ENCODE data around the gene IQCB1.
"Not testable (repeated sequence)": the region's sequence is repeated elsewhere in the genome, so short reads cannot be mapped to it uniquely, and the experiment has no call there.

Gene IQCB1

GRCh38 chr3:121818578-121818977, 16.3 kb downstream of the IQCB1 start:
- Histone ChIP-seq H3K27me3 (ENCODE audit: control insufficient read depth in 5 of 5, insufficient read depth in 4 of 5, low read length in 5 of 5) (no peaks in the 10 kb centered on the region), H3K9me3 (ENCODE audit: control insufficient read depth in 5 of 5, low read length in 5 of 5) (peaks cover 0 to 14% (median 7%) of the 10 kb centered on the region in 5 donors), H3K36me3 (ENCODE audit: control insufficient read depth in 5 of 5, insufficient read depth in 5 of 5, low read length in 5 of 5) (peaks cover 14 to 29% (median 27%) of the 10 kb centered on the region in 5 donors), H3K4me3 (ENCODE audit: low read depth in 1 of 5, low read length in 5 of 5) (no peak overlapping the region), H3K9ac (ENCODE audit: low read length in 5 of 5) (no peak overlapping the region), H3K27ac (ENCODE audit: low read depth, low read length) (no peak overlapping the region), H3K4me1 (ENCODE audit: control insufficient read depth in 5 of 5, insufficient read depth in 5 of 5, low read length in 5 of 5) (no peaks in the 10 kb centered on the region)

- Histone ChIP-seq H3K4me1 (ENCODE audit: control insufficient read depth in 5 of 5, insufficient read depth in 5 of 5, low read length in 5 of 5) (no peaks in the 10 kb centered on the region), H3K9me3 (ENCODE audit: control insufficient read depth in 5 of 5, low read length in 5 of 5) (peaks cover 0 to 7% (median 3%) of the 10 kb centered on the region in 5 donors), H3K9ac (ENCODE audit: low read length in 5 of 5) (no peak overlapping the region), H3K4me3 (ENCODE audit: low read depth in 1 of 5, low read length in 5 of 5) (no peak overlapping the region), H3K27ac (ENCODE audit: low read depth, low read length) (no peak overlapping the region), H3K36me3 (ENCODE audit: control insufficient read depth in 5 of 5, insufficient read depth in 5 of 5, low read length in 5 of 5) (peaks cover 14 to 23% (median 21%) of the 10 kb centered on the region in 5 donors), H3K27me3 (ENCODE audit: control insufficient read depth in 5 of 5, insufficient read depth in 4 of 5, low read length in 5 of 5) (no peaks in the 10 kb centered on the region)
These were observed 17.1 kb downstream of the IQCB1 start for GRCh38 chr3:121817753-121818152.

DNA sequence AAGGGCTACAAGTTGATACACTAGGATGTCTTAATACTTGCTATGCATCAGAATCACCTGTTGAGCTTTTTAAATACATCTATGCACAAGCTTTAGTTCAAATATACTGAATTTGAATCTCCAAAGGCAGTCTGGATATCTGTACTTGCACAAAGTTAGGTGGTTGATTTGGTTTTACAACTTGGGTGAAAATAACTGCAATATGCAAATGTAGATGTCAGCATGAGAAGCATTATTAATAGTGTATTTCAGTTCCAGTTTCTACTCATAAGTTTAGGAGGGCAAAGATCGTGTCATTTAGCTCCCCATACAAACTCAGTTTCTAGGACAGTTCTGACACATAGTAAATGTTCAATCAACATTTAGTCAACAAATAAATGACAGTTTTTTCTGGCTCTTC, 25.6 kb downstream of the IQCB1 start:
- H3K27me3 ChIP-seq (ENCODE audit: control insufficient read depth in 5 of 5, insufficient read depth in 4 of 5, low read length in 5 of 5), result no peaks in the 10 kb centered on the region
- H3K4me3 ChIP-seq (ENCODE audit: low read depth in 1 of 5, low read length in 5 of 5), result no peak overlapping the region
- H3K36me3 ChIP-seq (ENCODE audit: control insufficient read depth in 5 of 5, insufficient read depth in 5 of 5, low read length in 5 of 5), result peaks cover 26 to 42% (median 33%) of the 10 kb centered on the region in 5 donors
- no peak overlapping the region for H3K9ac ChIP-seq (ENCODE audit: low read length in 5 of 5)
- H3K4me1 ChIP-seq (ENCODE audit: control insufficient read depth in 5 of 5, insufficient read depth in 5 of 5, low read length in 5 of 5), result no peaks in the 10 kb centered on the region
- no peaks in the 10 kb centered on the region for H3K9me3 ChIP-seq (ENCODE audit: control insufficient read depth in 5 of 5, low read length in 5 of 5)
- H3K27ac ChIP-seq (ENCODE audit: low read depth, low read length), result no peak overlapping the region

- no peaks in the 10 kb centered on the region for H3K9me3 ChIP-seq (ENCODE audit: control insufficient read depth in 5 of 5, low read length in 5 of 5)
These were observed 31.0 kb downstream of the IQCB1 start for GRCh38 chr3:121803771-121804320.

GRCh38 chr3:121800906-121801305, 34.0 kb downstream of the IQCB1 start:
- no peak overlapping the region for H3K27ac ChIP-seq (ENCODE audit: low read depth, low read length)
- H3K27me3 ChIP-seq (ENCODE audit: control insufficient read depth in 5 of 5, insufficient read depth in 4 of 5, low read length in 5 of 5), result no peaks in the 10 kb centered on the region
- H3K9ac ChIP-seq (ENCODE audit: low read length in 5 of 5), result no peak overlapping the region
- peaks cover 6 to 23% (median 18%) of the 10 kb centered on the region in 5 donors for H3K36me3 ChIP-seq (ENCODE audit: control insufficient read depth in 5 of 5, insufficient read depth in 5 of 5, low read length in 5 of 5)
- no peaks in the 10 kb centered on the region for H3K9me3 ChIP-seq (ENCODE audit: control insufficient read depth in 5 of 5, low read length in 5 of 5)
- H3K4me3 ChIP-seq (ENCODE audit: low read depth in 1 of 5, low read length in 5 of 5), result no peak overlapping the region
- no peaks in the 10 kb centered on the region for H3K4me1 ChIP-seq (ENCODE audit: control insufficient read depth in 5 of 5, insufficient read depth in 5 of 5, low read length in 5 of 5)

More at GRCh38 chr3:121803771-121804320, 31.0 kb downstream of the IQCB1 start:
- H3K4me3 ChIP-seq (ENCODE audit: low read depth in 1 of 5, low read length in 5 of 5), result no peak overlapping the region
- no peaks in the 10 kb centered on the region for H3K4me1 ChIP-seq (ENCODE audit: control insufficient read depth in 5 of 5, insufficient read depth in 5 of 5, low read length in 5 of 5)
- peaks cover 15 to 28% (median 23%) of the 10 kb centered on the region in 5 donors for H3K36me3 ChIP-seq (ENCODE audit: control insufficient read depth in 5 of 5, insufficient read depth in 5 of 5, low read length in 5 of 5)
- H3K27ac ChIP-seq (ENCODE audit: low read depth, low read length), result no peak overlapping the region
- no peaks in the 10 kb centered on the region for H3K27me3 ChIP-seq (ENCODE audit: control insufficient read depth in 5 of 5, insufficient read depth in 4 of 5, low read length in 5 of 5)
- H3K9ac ChIP-seq (ENCODE audit: low read length in 5 of 5), result no peak overlapping the region

- Histone ChIP-seq H3K4me3 (ENCODE audit: low read depth in 1 of 5, low read length in 5 of 5) (no peak overlapping the region), H3K4me1 (ENCODE audit: control insufficient read depth in 5 of 5, insufficient read depth in 5 of 5, low read length in 5 of 5) (no peaks in the 10 kb centered on the region), H3K36me3 (ENCODE audit: control insufficient read depth in 5 of 5, insufficient read depth in 5 of 5, low read length in 5 of 5) (peaks cover 0 to 19% (median 10%) of the 10 kb centered on the region in 5 donors), H3K27me3 (ENCODE audit: control insufficient read depth in 5 of 5, insufficient read depth in 4 of 5, low read length in 5 of 5) (no peaks in the 10 kb centered on the region), H3K9me3 (ENCODE audit: control insufficient read depth in 5 of 5, low read length in 5 of 5) (no peaks in the 10 kb centered on the region), H3K9ac (ENCODE audit: low read length in 5 of 5) (no peak overlapping the region), H3K27ac (ENCODE audit: low read depth, low read length) (no peak overlapping the region)
These were observed 37.9 kb downstream of the IQCB1 start for GRCh38 chr3:121796970-121797369.

DNA sequence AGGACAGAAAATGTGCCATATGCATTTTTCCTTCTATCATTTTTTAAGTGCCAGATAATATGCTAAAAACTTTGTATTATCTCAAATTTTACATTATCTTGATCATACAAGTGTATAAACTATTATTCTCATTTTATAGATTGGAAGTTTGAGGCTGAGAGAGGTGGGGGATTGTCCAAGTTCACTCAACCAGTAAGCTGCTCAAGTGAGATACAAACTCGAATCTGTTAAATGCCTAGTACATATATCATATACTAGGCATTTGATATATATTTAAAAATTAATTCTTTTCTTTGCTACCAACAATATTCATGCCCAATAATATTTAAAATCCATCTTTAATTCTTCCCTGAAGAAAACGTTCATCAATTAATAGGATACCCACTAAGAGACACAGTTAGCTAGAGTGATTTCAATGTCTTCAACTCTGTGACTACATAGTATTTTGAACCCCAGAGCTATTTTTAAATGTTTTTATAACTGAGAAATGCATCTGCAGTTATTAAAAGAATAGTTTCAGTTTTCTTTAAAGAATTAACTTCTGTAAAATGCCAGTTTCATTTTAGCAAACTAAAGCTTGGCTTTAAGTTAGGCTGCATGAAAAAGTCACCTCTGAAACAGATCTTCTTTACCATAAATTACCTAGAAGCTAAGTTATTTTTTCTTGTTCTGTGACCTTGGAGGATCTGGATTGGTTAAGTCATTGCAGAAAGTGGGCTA, 40.4 kb downstream of the IQCB1 start:
- Histone ChIP-seq H3K9me3 (ENCODE audit: control insufficient read depth in 5 of 5, low read length in 5 of 5) (no peaks in the 10 kb centered on the region), H3K27ac (ENCODE audit: low read depth, low read length) (no peak overlapping the region), H3K4me3 (ENCODE audit: low read depth in 1 of 5, low read length in 5 of 5) (no peak overlapping the region), H3K4me1 (ENCODE audit: control insufficient read depth in 5 of 5, insufficient read depth in 5 of 5, low read length in 5 of 5) (no peaks in the 10 kb centered on the region), H3K27me3 (ENCODE audit: control insufficient read depth in 5 of 5, insufficient read depth in 4 of 5, low read length in 5 of 5) (no peaks in the 10 kb centered on the region), H3K9ac (ENCODE audit: low read length in 5 of 5) (no peak overlapping the region), H3K36me3 (ENCODE audit: control insufficient read depth in 5 of 5, insufficient read depth in 5 of 5, low read length in 5 of 5) (peaks cover 0 to 25% (median 15%) of the 10 kb centered on the region in 5 donors)

GRCh38 chr3:121793078-121793477, 41.8 kb downstream of the IQCB1 start:
- Histone ChIP-seq H3K36me3 (ENCODE audit: control insufficient read depth in 5 of 5, insufficient read depth in 5 of 5, low read length in 5 of 5) (peaks cover 11 to 38% (median 27%) of the 10 kb centered on the region in 5 donors), H3K27ac (ENCODE audit: low read depth, low read length) (no peak overlapping the region), H3K9me3 (ENCODE audit: control insufficient read depth in 5 of 5, low read length in 5 of 5) (no peaks in the 10 kb centered on the region), H3K4me1 (ENCODE audit: control insufficient read depth in 5 of 5, insufficient read depth in 5 of 5, low read length in 5 of 5) (no peaks in the 10 kb centered on the region), H3K4me3 (ENCODE audit: low read depth in 1 of 5, low read length in 5 of 5) (no peak overlapping the region), H3K9ac (ENCODE audit: low read length in 5 of 5) (no peak overlapping the region), H3K27me3 (ENCODE audit: control insufficient read depth in 5 of 5, insufficient read depth in 4 of 5, low read length in 5 of 5) (no peaks in the 10 kb centered on the region)

- Histone ChIP-seq H3K9ac (ENCODE audit: low read length in 5 of 5) (no peak overlapping the region), H3K36me3 (ENCODE audit: control insufficient read depth in 5 of 5, insufficient read depth in 5 of 5, low read length in 5 of 5) (peaks cover 25 to 54% (median 44%) of the 10 kb centered on the region in 5 donors), H3K27me3 (ENCODE audit: control insufficient read depth in 5 of 5, insufficient read depth in 4 of 5, low read length in 5 of 5) (no peaks in the 10 kb centered on the region), H3K4me1 (ENCODE audit: control insufficient read depth in 5 of 5, insufficient read depth in 5 of 5, low read length in 5 of 5) (no peaks in the 10 kb centered on the region), H3K4me3 (ENCODE audit: low read depth in 1 of 5, low read length in 5 of 5) (no peak overlapping the region), H3K9me3 (ENCODE audit: control insufficient read depth in 5 of 5, low read length in 5 of 5) (no peaks in the 10 kb centered on the region), H3K27ac (ENCODE audit: low read depth, low read length) (no peak overlapping the region)
These were observed 48.4 kb downstream of the IQCB1 start for GRCh38 chr3:121786485-121786884.

DNA sequence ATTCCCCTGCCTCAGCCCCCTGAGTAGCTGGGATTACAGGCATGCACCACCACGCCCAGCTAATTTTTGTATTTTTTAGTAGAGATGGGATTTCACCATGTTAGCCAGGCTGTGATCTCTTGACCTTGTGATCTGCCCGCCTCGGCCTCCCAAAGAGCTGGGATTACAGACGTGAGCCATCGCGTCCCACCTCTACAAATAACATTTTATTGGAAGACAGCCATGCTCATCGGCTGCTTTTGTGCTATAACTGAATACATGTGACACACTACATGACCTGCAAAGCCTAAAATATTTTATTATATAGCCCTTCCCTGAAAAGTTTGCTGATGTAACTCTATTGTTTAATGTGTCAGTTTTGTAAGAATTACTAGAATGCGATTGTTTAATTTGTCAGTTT, 52.1 kb downstream of the IQCB1 start:
- not testable (repeated sequence) for H3K4me1 ChIP-seq (ENCODE audit: control insufficient read depth in 5 of 5, insufficient read depth in 5 of 5, low read length in 5 of 5); H3K4me3 ChIP-seq (ENCODE audit: low read depth in 1 of 5, low read length in 5 of 5)
- peaks cover 33 to 56% (median 43%) of the 10 kb centered on the region in 5 donors for H3K36me3 ChIP-seq (ENCODE audit: control insufficient read depth in 5 of 5, insufficient read depth in 5 of 5, low read length in 5 of 5)

More for the DNA sequence above, 52.1 kb downstream of the IQCB1 start:
- H3K9me3 ChIP-seq (ENCODE audit: control insufficient read depth in 5 of 5, low read length in 5 of 5); H3K9ac ChIP-seq (ENCODE audit: low read length in 5 of 5); H3K27ac ChIP-seq (ENCODE audit: low read depth, low read length); H3K27me3 ChIP-seq (ENCODE audit: control insufficient read depth in 5 of 5, insufficient read depth in 4 of 5, low read length in 5 of 5): not testable (repeated sequence)
